Prostate gland (tissue), 2 donors: Measurements from ENCODE around the gene PDE6B.

Source experiments
- CTCF ChIP-seq, 4 experiments: fragments of 200-600 bp in 2 of 4; fragments of 450-650 bp in 2 of 4; sonication (generic) in 2 of 4; IDR thresholded peaks; 1 replicate in 3 of 4; 2 replicates in 1 of 4; pipeline ENCODE4 v1.5.1; 2016 to 2019; ENCODE audit warnings: antibody characterized with exemption in 4 of 4, mild to moderate bottlenecking in 2 of 4, moderate library complexity in 2 of 4
- POLR2A ChIP-seq: fragments of 450-650 bp; IDR thresholded peaks from one replicate; pipeline ENCODE4 v1.6.1; 2016; ENCODE audit warnings: antibody characterized with exemption, mild to moderate bottlenecking
- POLR2AphosphoS5 ChIP-seq: sonication (generic); formaldehyde crosslinking; IDR thresholded peaks from one replicate; pipeline ENCODE4 v1.6.1; 2017; ENCODE audit warnings: antibody characterized with exemption

GRCh38 chr4:704198-704891, 79.0 kb downstream of the PDE6B start:
- TF ChIP-seq CTCF (IDR thresholded peaks at IDR 0.05) (no peak), POLR2A (no peak), POLR2AphosphoS5 (no peak)
